GM19035 (cell line): ENCODE measurements around the gene SLC35B4.
"Not testable (repeated sequence)": the region's sequence is repeated elsewhere in the genome, so short reads cannot be mapped to it uniquely, and the experiment has no call there.

ENCODE experiments used
- ATAC-seq: cut with Tn5 transposase; IDR thresholded peaks from one replicate; pipeline ENCODE4 v1.9.1; 2021; ENCODE audit not compliant: unreplicated experiment

SLC35B4 gene

GRCh38 chr7:134332892-134333291, 16.2 kb upstream of the SLC35B4 start:
- no peak for ATAC-seq

- no peak for ATAC-seq
These were observed 14.7 kb upstream of the SLC35B4 start for GRCh38 chr7:134331393-134331792.

DNA sequence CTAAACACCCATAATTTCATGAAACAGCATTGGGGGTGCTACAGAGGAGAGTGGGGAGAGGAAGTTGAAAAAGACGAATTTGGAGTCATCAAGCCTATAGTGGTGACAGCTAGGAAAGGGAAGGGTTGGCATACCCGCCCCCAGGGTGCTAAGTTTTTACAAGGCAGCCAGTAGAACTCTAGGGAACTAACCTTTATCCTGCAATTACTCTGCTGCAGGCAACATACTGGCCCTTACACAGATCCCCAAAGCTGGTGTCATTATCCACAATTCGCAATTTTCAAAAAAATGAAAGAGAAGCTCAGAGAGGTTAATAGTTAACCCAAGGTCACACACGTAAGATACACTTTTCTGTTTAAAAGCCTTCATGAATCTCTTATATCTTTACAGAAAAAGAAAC, 14.2 kb upstream of the SLC35B4 start:
- ATAC-seq, result no peak

GRCh38 chr7:134329614-134330346, 13.1 kb upstream of the SLC35B4 start:
- ATAC-seq, result no peak

GRCh38 chr7:134328900-134329299, 12.2 kb upstream of the SLC35B4 start:
- ATAC-seq, result no peak

DNA sequence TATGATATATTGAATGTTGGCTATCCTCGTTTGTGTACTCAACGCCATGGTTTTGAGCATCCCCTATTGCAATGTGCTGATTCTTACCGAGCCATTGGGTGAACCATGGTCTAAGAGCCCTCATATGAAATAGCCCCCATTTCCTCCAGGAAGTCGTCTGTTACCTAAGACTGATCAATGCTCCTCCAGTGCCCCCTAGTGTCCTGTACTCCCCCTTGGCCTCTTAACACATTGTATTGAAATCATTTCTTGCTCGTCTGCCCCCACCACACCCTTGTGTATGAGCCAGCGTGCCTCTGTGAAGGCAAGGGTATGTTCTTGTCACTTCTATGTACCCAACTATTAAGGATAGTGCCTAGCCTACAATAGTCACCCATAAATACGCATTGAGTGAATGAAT, 11.2 kb upstream of the SLC35B4 start:
- no peak for ATAC-seq

- ATAC-seq, result no peak
These were observed 7.4 kb upstream of the SLC35B4 start for GRCh38 chr7:134324107-134324506.

DNA sequence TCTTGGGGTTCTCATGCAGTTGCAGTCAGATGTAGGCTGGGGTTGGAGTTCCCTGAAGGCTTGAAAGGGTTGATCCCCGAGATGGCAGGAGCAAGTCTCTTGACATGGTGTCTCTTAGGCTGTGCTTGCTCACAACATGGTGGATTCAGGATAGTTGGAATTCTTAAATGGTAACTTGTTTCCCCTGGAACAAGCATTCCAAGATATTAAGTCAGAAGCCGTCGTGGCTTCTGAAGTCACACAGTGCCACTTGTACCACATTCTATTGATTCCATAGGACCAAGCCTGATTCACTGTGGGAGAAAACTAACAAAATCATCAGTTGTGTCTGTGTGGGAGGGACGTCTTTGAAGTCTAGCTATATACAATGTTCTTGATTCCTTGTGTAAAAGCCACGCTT, 3.5 kb upstream of the SLC35B4 start:
- ATAC-seq, result no peak

- ATAC-seq, result no peak
These were observed 1.7 kb upstream of the SLC35B4 start for GRCh38 chr7:134318443-134318842.

GRCh38 chr7:134317434-134317833, 704 bp upstream of the SLC35B4 start:
- no peak for ATAC-seq

DNA sequence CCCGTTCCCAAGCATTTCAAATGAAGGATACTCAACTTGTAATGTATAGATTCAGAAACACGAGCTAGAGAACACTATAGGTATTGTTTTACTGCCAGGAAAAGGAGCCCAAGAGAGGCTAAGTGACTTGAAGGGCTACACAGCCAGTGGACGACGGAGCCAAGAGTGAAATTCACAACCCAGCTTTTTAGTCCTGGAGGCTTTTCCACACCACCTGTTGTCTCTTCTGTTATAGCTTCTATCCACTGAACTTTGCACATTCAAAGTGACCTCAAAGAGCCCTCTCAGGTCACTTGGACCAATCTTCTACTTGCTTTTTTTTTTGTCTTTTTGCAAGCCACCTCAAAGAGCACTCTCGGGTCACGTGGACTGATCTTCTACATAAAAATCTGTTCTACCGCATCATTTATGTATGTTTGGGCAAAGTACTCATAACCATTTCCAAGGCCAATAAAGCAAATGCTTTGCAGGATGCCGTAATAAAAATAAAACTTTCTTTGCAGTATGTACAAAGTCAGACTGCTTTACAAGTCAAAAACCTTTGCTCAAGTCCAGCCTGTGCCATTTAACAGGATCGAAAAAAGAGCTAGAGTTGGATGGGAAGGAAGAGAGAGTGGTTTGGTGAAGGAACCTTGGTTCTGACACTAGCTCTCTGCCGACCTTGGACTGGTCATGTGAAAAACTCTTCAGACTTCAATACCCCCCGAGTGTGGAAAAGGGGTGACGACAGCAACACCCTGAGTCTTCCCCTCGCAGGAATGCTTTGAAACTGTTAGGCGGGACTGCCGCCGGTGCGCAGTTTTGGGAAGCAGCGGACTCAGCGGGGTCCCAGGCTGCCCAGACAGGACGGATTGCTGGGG, 821 bp downstream of the SLC35B4 start:
- peak; percentile 4 for ATAC-seq

DNA sequence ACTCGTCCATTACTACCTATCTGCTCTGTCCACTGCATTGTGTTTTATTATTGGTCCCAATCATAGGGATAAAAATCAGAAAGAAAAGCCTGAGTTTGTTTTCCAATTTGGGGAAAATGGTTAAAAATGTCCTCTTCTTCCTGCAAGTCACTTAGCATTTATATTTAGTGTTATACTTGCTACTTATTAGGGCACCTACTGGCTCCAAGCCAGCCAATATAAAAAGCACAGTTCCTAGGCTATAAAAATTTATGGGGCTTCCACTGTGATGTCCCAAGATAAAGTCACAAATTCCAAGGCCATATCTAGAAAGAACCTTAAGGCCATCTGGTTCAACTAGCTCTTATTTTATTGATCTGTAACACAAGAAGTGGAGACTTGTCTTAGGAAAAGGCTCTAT, 3.2 kb downstream of the SLC35B4 start:
- no peak for ATAC-seq

DNA sequence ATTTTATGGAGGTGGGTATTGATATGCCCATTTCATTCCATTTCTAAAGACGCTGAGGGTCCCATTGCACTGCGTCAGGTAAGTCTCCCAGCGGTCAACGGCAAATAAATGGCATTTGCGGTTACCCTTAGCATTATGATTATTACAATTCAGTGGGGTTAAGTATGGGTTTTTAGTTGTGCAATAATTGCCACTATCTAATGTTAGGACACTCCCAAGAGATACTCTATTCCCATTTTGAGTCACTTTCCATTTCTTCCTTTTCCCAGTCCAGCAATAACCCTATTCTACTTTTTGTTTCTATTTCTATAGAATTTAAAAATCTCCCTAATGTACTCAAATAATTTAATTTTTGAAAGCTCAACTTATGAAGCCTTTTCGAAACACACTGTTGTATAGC, 4.0 kb downstream of the SLC35B4 start:
- ATAC-seq, result no peak

GRCh38 chr7:134311807-134312206, 4.9 kb downstream of the SLC35B4 start:
- ATAC-seq, result no peak

GRCh38 chr7:134308548-134308947, 8.2 kb downstream of the SLC35B4 start:
- ATAC-seq, result no peak

GRCh38 chr7:134307320-134307719, 9.4 kb downstream of the SLC35B4 start:
- ATAC-seq, result no peak

GRCh38 chr7:134302120-134302519, 14.6 kb downstream of the SLC35B4 start:
- ATAC-seq, result no peak

DNA sequence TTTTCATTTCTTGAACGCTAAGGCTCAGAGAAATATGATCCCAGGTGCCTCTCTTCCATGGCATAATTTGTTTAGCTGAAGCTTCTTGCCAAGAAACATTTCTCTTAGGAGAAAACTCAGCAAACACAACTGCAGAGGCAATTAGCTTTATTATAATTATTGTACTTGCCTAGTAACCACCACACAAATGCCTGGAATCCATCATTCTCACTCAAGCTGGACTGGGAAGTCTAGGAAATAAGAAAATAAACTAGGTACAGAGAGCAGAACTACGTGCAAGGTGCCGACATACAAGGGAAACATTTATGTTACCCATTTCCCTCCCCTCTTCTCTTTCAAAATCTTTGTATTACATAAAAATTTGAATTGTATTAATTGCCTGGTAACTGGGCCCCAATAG, 15.1 kb downstream of the SLC35B4 start:
- no peak for ATAC-seq

DNA sequence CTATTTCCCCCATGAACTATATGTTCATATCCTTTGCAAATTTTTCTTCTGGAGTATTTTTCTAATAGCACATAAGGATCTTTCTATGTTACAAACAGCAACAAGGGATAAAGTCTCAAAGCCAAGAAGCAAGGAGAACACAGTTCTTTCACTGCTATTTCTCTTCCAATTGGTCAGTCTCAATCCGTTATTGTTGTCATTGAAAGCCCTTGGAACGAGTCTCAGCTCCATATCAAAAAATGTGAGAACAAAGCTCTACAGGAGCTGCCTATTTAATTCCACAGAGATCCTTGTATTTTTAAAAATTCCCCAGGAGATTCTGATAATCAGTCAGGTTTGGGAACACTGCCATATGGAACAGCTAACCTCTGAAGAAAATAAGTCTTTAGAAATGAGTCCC, 15.7 kb downstream of the SLC35B4 start:
- ATAC-seq, result no peak

DNA sequence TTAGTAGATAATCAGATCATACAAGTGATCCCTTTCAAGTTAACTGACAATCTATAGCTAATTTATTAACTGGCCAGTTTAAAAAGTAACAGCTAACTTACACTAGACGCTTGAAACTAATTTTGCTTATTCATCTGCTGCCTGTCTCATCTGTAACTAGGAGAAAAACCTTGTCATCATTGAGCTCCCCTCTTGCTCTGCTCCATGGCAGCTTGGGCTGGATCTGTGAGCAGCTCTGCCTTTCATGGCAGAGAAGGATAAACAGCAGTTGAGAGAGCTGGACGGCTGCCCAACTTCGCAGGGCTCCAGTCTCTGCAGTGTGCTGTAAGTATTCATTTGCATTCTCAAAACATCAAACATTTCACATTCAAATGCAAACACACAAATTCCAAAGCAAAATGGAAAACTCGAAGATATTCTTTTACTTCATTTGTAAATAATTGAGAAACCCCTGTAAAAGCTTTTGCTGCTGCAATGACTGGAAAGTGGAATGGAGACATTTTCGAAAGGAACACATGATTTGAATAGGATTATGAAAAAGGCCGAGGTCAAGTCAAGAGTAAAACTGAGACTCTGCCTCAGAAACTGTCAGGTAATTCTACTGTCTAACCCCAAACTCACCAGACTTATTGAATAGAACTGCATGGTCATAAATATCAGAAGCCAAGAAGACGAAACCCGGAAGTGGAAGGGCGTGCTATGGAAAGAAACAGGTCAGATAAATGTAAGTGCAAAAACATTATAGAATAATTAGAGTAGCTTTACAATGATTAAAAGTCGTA, 17.6 kb downstream of the SLC35B4 start:
- no peak for ATAC-seq

GRCh38 chr7:134297489-134297888, 19.2 kb downstream of the SLC35B4 start:
- ATAC-seq, result no peak

DNA sequence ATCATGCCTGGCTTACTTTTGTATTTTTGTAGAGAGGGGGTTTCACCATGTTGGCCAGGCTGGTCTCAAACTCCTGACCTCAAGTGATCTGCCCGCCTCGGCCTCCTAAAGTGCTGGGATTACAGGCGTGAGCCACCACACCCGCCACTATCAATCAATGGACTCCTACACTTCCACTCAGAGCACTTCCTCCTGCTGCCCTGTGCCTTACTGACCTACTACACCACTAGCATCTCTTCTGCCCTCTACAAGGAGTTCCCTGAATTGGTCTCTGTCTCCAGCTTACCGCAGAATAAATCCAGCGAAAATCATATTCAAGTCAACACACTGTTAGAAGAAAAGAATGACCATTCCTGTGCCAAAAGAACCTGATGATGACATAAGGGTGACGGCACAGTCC, 20.7 kb downstream of the SLC35B4 start:
- not testable (repeated sequence) for ATAC-seq
